Thymus (tissue), 14 donors: ENCODE data around the gene N4BP3. TPM values are rescaled to one million over a fixed set of nuclear protein-coding genes. Genes with fewer than 3 reads are reported as not detected.
"Not testable (repeated sequence)": the region's sequence is repeated elsewhere in the genome, so short reads cannot be mapped to it uniquely, and the experiment has no call there.

Experiments
- DNase-seq, 9 donors: peaks; one replicate each; pipeline ENCODE4 v3.0.0-alpha.2; 2013; ENCODE audit warnings: low spot score in 9 of 9, low read depth in 6 of 9, missing footprints in 1 of 9
- H3K27ac ChIP-seq, 2 donors: one replicate each; pipeline ENCODE4 v1.5.1; 2013; ENCODE audit warnings: control low read depth in 1 of 2, low read depth in 1 of 2, low read length in 1 of 2, mild to moderate bottlenecking in 1 of 2, moderate library complexity in 1 of 2
- H3K27me3 ChIP-seq, 2 donors: one replicate each; pipeline ENCODE4 v1.5.1; 2013; ENCODE audit warnings: low read length in 1 of 2; ENCODE audit not compliant: control insufficient read depth in 2 of 2, insufficient read depth in 1 of 2
- H3K36me3 ChIP-seq, 2 donors: one replicate each; pipeline ENCODE4 v1.5.1; 2013; ENCODE audit warnings: low read length in 1 of 2, mild to moderate bottlenecking in 1 of 2, moderate library complexity in 1 of 2; ENCODE audit not compliant: control insufficient read depth in 2 of 2, insufficient read depth in 2 of 2
- H3K4me1 ChIP-seq, 2 donors: one replicate each; pipeline ENCODE4 v1.5.1; 2013; ENCODE audit warnings: low read length in 2 of 2; ENCODE audit not compliant: control insufficient read depth in 2 of 2, insufficient read depth in 2 of 2
- H3K4me3 ChIP-seq, 2 donors: one replicate each; pipeline ENCODE4 v1.5.1; 2013; ENCODE audit warnings: low read length in 2 of 2, control low read depth in 1 of 2, mild to moderate bottlenecking in 1 of 2
- H3K9me3 ChIP-seq, 2 donors: one replicate each; pipeline ENCODE4 v1.5.1; 2013; ENCODE audit warnings: low read length in 1 of 2, mild to moderate bottlenecking in 1 of 2; ENCODE audit not compliant: control insufficient read depth in 2 of 2, insufficient read depth in 1 of 2
- WGBS: extraction: QIAGEN DNeasy Blood & Tissue Kit; methylation state at CpG from one replicate; pipeline ENCODE4 v1.1.7; 2013; 5-methylcytosine and 5-hydroxymethylcytosine counted together
- long read RNA-seq, 10 donors: transcript quantifications; one replicate each; lab custom pipeline, GENCODE V29; 2026
- polyA plus RNA-seq: library from polyadenylated mRNA; stranded (reverse); fragments of 200-250 nt; gene quantifications from one replicate; pipeline ENCODE4 v1.2.3, GENCODE V29; 2013
- total RNA-seq: library from RNA; stranded (reverse); fragments of 120-200 nt; gene quantifications from one replicate; pipeline ENCODE4 v1.2.4, GENCODE V29; 2013
- donor health status: healthy.

N4BP3 gene
- total RNA-seq (1.9 TPM), polyA plus RNA-seq (2.3 TPM)
- long read RNA-seq, donor 1, result 0 reads
- long read RNA-seq, donor 2, result 0 reads
- long read RNA-seq, donor 3, full-length matches to known transcripts, result 1 of 1 reads
- long read RNA-seq, donor 3, partial matches to known transcripts, result 0 of 1 reads
- long read RNA-seq, donor 3, other reads (novel, unspliced or antisense), result 0 of 1 reads
- long read RNA-seq, donor 4, result 0 reads
- long read RNA-seq, donor 5, full-length matches to known transcripts, result 1 of 1 reads
- long read RNA-seq, donor 5, partial matches to known transcripts, result 0 of 1 reads
- long read RNA-seq, donor 5, other reads (novel, unspliced or antisense), result 0 of 1 reads
- long read RNA-seq, donor 6, result 0 reads
- long read RNA-seq, donor 7, full-length matches to known transcripts, result 1 of 1 reads
- long read RNA-seq, donor 7, partial matches to known transcripts, result 0 of 1 reads
- long read RNA-seq, donor 7, other reads (novel, unspliced or antisense), result 0 of 1 reads
- long read RNA-seq, donor 8, full-length matches to known transcripts, result 1 of 1 reads
- long read RNA-seq, donor 8, partial matches to known transcripts, result 0 of 1 reads
- long read RNA-seq, donor 8, other reads (novel, unspliced or antisense), result 0 of 1 reads
- long read RNA-seq, donor 9, result 0 reads
- long read RNA-seq, donor 10, full-length matches to known transcripts, result 1 of 1 reads
- long read RNA-seq, donor 10, partial matches to known transcripts, result 0 of 1 reads
- long read RNA-seq, donor 10, other reads (novel, unspliced or antisense), result 0 of 1 reads

- peaks cover 26 to 41% of the 10 kb centered on the region in 2 donors for H3K4me1 ChIP-seq
- H3K4me3 ChIP-seq, result peak within 1 kb of the TSS; percentile 25 to 55
- peaks cover 0 to 7% of the 10 kb centered on the region in 2 donors for H3K9me3 ChIP-seq
- peaks cover 46 to 79% of the 10 kb centered on the region in 2 donors for H3K27me3 ChIP-seq
- H3K27ac ChIP-seq, result no peak within 1 kb of the TSS
- WGBS, result under 1% methylated on average over 96 of the region's 96 CpGs
- H3K36me3 ChIP-seq, result no peaks in the 10 kb centered on the region
- DNase-seq, result peak in 3 of 9 donors; percentile 46 to 73 (median 53)
These were observed at the start of gene N4BP3 for GRCh38 chr5:178113141-178113787. N4BP3 (plus strand) TSS chr5:178113532; CDS start chr5:178119584, 6,052 bp downstream.

DNA sequence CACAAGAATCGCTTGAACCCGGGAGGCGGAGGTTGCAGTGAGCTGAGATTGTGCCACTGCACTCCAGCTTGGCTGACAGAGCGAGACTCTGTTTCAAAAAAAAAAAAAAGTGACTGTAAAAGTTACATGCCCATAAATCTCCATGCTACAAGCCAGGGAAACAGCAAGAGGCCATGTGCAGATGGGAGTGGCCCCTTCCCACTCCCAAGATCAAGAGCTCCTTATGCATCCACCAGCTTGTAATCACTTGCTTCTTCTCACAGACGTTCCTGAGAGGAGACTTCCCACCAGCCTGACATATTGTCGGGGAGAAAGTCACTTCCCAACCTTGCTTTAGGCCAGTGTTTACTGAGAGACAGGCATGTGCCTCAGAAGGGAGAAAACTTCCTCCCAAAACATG, 45.6 kb upstream of the N4BP3 start:
- no peaks in the 10 kb centered on the region for H3K27me3 ChIP-seq
- H3K9me3 ChIP-seq, result no peaks in the 10 kb centered on the region
- no peaks in the 10 kb centered on the region for H3K36me3 ChIP-seq
- H3K27ac ChIP-seq, result peak overlapping the region in 1 of 2 donors; percentile 81
- peak in 1 of 9 donors; percentile 9 for DNase-seq
- 79% methylated on average over 6 of the region's 6 CpGs for WGBS
- peak overlapping the region in 1 of 2 donors; percentile 13 for H3K4me3 ChIP-seq
- peaks cover 23 to 43% of the 10 kb centered on the region in 2 donors for H3K4me1 ChIP-seq

DNA sequence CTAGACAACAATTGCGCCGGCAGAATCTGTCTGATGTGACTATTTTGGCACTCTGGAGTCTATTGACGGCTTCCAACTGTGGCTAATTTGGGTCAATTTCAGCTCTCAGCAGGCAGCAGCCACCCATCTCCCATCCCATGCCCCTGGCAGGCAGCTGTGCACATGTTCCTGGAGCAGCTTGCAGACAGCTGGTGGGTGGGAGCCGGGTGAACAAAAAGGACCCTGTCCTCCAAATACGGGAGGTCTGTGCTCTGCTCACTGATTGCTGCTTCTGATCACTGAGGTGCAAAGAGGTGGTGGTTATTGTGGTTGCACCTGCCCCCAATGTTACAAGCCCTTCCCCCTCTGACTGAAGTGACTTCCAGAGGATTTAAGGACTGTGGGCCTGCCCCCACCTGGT, 45.0 kb upstream of the N4BP3 start:
- WGBS, result 5% methylated on average over 5 of the region's 5 CpGs
- Histone ChIP-seq H3K9me3 (no peaks in the 10 kb centered on the region), H3K27me3 (no peaks in the 10 kb centered on the region), H3K27ac (peak overlapping the region; percentile 78 to 81), H3K4me1 (peaks cover 19 to 40% of the 10 kb centered on the region in 2 donors), H3K36me3 (no peaks in the 10 kb centered on the region), H3K4me3 (peak overlapping the region in 1 of 2 donors; percentile 13)
- peak; percentile 71 to 96 (median 83) for DNase-seq

DNA sequence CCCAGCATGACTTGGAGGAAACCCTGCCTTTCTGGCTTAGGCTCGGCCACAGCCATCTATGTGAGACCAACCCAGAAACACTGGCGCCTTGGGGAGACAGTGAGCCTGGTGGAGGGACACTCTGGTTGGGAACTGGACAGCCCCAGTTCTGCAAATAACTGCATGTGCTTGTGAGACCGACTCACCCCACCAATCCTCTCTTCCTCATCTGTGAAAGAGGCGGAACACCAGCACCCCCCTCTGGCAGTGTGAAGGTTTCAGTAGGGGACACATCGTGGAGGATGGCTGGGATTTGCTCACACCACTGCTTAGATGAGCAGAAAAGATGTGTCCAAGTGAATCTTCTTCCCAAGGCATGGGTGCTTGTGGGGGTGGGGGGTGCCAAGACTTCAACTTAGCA, 43.4 kb upstream of the N4BP3 start:
- Histone ChIP-seq H3K27ac (no peak overlapping the region), H3K27me3 (no peaks in the 10 kb centered on the region), H3K4me3 (no peak overlapping the region), H3K36me3 (no peaks in the 10 kb centered on the region), H3K4me1 (peaks cover 21 to 40% of the 10 kb centered on the region in 2 donors), H3K9me3 (no peaks in the 10 kb centered on the region)
- peak in 6 of 9 donors; percentile 38 to 78 (median 56) for DNase-seq
- WGBS, result 58% methylated on average over 5 of the region's 5 CpGs

DNA sequence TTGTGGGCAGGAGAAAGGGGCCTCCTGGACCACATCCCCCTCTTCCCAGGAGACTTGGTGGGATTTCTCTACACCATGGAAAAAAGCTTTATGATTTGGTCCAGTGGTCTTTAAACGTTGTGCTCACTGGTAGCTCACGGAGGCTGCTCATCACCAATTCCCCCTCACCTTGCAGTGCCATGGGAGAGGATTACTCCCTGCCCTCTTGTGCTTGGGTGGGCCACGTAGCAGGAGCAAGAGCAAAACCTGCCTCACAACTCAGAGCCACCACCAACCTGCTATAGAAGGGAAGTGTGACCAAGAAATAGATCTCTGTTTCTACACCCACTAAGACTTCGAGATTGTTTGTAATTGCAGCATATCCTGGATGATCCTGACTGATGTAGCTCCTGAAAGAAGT, 42.2 kb upstream of the N4BP3 start:
- 92% methylated on average over 4 of the region's 4 CpGs for WGBS
- no peak for DNase-seq

GRCh38 chr5:178072749-178073148, 40.6 kb upstream of the N4BP3 start:
- Histone ChIP-seq H3K27ac (no peak overlapping the region), H3K27me3 (peaks cover 0 to 8% of the 10 kb centered on the region in 2 donors), H3K9me3 (no peaks in the 10 kb centered on the region), H3K36me3 (no peaks in the 10 kb centered on the region), H3K4me3 (no peak overlapping the region), H3K4me1 (peaks cover 20 to 38% of the 10 kb centered on the region in 2 donors)
- DNase-seq, result no peak
- WGBS, result 95% methylated on average over 10 of the region's 10 CpGs

More for the DNA sequence above, 42.2 kb upstream of the N4BP3 start:
- Histone ChIP-seq H3K4me1 (peaks cover 25 to 47% of the 10 kb centered on the region in 2 donors), H3K27ac (no peak overlapping the region), H3K4me3 (no peak overlapping the region), H3K9me3 (no peaks in the 10 kb centered on the region), H3K36me3 (no peaks in the 10 kb centered on the region), H3K27me3 (peaks cover 0 to 8% of the 10 kb centered on the region in 2 donors)

GRCh38 chr5:178074266-178074952, 38.9 kb upstream of the N4BP3 start:
- H3K9me3 ChIP-seq, result no peaks in the 10 kb centered on the region
- 45% methylated on average over 14 of the region's 14 CpGs for WGBS
- no peaks in the 10 kb centered on the region for H3K36me3 ChIP-seq
- H3K27me3 ChIP-seq, result peaks cover 0 to 8% of the 10 kb centered on the region in 2 donors
- no peak overlapping the region for H3K27ac ChIP-seq
- H3K4me1 ChIP-seq, result peaks cover 10 to 21% of the 10 kb centered on the region in 2 donors
- no peak overlapping the region for H3K4me3 ChIP-seq
- DNase-seq, result peak in 1 of 9 donors; percentile 44

DNA sequence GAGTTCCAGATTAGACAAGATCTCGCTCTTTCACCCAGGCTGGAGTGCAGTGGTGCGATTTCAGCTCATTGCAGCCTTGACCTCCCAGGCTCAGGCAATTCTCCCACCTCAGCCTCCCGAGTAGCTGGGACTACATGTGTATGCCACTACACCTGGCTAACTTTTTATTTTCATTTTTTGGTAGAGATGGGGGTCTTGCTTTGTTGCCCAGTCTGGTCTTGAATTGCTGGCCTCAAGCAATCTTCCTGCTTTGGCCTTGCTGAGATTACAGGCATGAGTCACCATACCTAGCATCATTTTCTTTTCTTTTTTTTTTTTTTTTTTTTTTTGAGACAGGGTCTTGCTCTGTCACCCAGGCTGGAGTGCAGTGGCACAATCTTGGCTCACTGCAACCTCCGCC, 36.4 kb upstream of the N4BP3 start:
- H3K4me3 ChIP-seq, H3K27me3 ChIP-seq: not testable (repeated sequence)
- WGBS, result over 99% methylated on average over 4 of the region's 4 CpGs

More for the DNA sequence above, 36.4 kb upstream of the N4BP3 start:
- not testable (repeated sequence) for H3K27ac ChIP-seq, DNase-seq, H3K36me3 ChIP-seq, H3K9me3 ChIP-seq, H3K4me1 ChIP-seq
